Ovary (tissue), 9 donors: ENCODE results near the gene ZNF296. TPM values are rescaled to one million over a fixed set of nuclear protein-coding genes. Genes with fewer than 3 reads are reported as not detected.

Experiments used
- DNase-seq, 5 donors: peaks; one replicate each; pipeline ENCODE4 v3.0.0-alpha.2; 2019 to 2020
- H3K27ac ChIP-seq, 2 donors: fragments of 200-600 bp; one replicate each; pipeline versions ENCODE4 v1.5.1 to v1.8.0; 2019 to 2022
- H3K27me3 ChIP-seq: fragments of 200-600 bp; one replicate; pipeline ENCODE4 v1.8.0; 2022
- H3K36me3 ChIP-seq: fragments of 200-600 bp; sonication (generic); one replicate; pipeline ENCODE4 v1.5.1; 2019
- H3K4me1 ChIP-seq: one replicate; pipeline ENCODE4 v1.8.1; 2013; ENCODE audit warnings: mild to moderate bottlenecking, moderate library complexity; ENCODE audit not compliant: insufficient read depth
- H3K4me3 ChIP-seq: fragments of 200-600 bp; sonication (generic); one replicate; pipeline ENCODE4 v1.5.1; 2017
- H3K9me3 ChIP-seq, 2 donors: fragments of 200-600 bp in 1 of 2; sonication (generic) in 1 of 2; one replicate each; pipeline versions ENCODE4 v1.5.1 to v1.8.1; 2013 to 2019; ENCODE audit warnings: mild to moderate bottlenecking in 1 of 2, moderate library complexity in 1 of 2
- EP300 ChIP-seq: sonication (generic); formaldehyde crosslinking; IDR thresholded peaks from one replicate; pipeline ENCODE4 v1.6.1; 2017; ENCODE audit warnings: antibody characterized with exemption
- POLR2A ChIP-seq: fragments of 450-650 bp; IDR thresholded peaks from one replicate; pipeline ENCODE4 v1.6.1; 2017; ENCODE audit warnings: antibody characterized with exemption, mild to moderate bottlenecking, moderate library complexity
- WGBS, 3 donors: extraction: QIAGEN DNeasy Blood & Tissue Kit in 1 of 3; methylation state at CpG; one replicate each; pipeline versions ENCODE4 v1.1.5 to v1.1.7; 2013 to 2017; 5-methylcytosine and 5-hydroxymethylcytosine counted together
- intact Hi-C, 4 donors: fragments of 100-400 bp; cut with DNase I; formaldehyde crosslinking; loops; one replicate each; pipeline versions ENCODE4 v1.11.0 to v1.15.1; 2022 to 2023
- polyA plus RNA-seq, 2 donors: library from polyadenylated mRNA; stranded (reverse); fragments of 200-250 nt in 1 of 2; fragments of 350-450 nt in 1 of 2; fragmentation: Illumina TruSeq in 1 of 2; extraction: RNeasy Lipid Tissue Mini Kit (QIAGEN cat#74804) in 1 of 2; gene quantifications; one replicate each; pipeline ENCODE4 v1.2.3, GENCODE V29; 2013 to 2014
- total RNA-seq, 7 donors: library from RNA; depleted of rRNA in 2 of 7; stranded (reverse); fragments of >200 nt in 2 of 7; fragmentation: NEBNext Ultra II Directional in 3 of 7; extraction: Animal tissue kit (Norgen Biotek cat#: 25700) in 3 of 7; gene quantifications; one replicate each; pipeline versions ENCODE4 v1.1.0 to v1.2.4, GENCODE V29; 2016 to 2023
- TF ChIP-seq, protein P1 (sequence below), 3 donors: fragments of 450-650 bp in 2 of 3; fragments of 200-600 bp in 1 of 3; IDR thresholded peaks; one replicate each; pipeline versions ENCODE4 v1.5.1 to v1.8.0; 2016 to 2022; ENCODE audit warnings: antibody characterized with exemption in 3 of 3, mild to moderate bottlenecking in 1 of 3
- donor health status: DM: no; HTN: no; CAD: no; lungs with moderate emphysema.
- donor health status: DM: no; HTN: no; CAD: no.
- donor health status: Bipolar disorder and iron deficiency.
- donor health status: DM: yes; HTN: yes; CAD: no.
- donor health status: DM: no; HTN: no; CAD: no.
- donor health status: DM: yes; HTN: yes; CAD: no.

Gene ZNF296
- total and polyA plus RNA-seq, 9 donors, result 0.24 to 2.4 (median 0.41) TPM; not detected in 1

DNA sequence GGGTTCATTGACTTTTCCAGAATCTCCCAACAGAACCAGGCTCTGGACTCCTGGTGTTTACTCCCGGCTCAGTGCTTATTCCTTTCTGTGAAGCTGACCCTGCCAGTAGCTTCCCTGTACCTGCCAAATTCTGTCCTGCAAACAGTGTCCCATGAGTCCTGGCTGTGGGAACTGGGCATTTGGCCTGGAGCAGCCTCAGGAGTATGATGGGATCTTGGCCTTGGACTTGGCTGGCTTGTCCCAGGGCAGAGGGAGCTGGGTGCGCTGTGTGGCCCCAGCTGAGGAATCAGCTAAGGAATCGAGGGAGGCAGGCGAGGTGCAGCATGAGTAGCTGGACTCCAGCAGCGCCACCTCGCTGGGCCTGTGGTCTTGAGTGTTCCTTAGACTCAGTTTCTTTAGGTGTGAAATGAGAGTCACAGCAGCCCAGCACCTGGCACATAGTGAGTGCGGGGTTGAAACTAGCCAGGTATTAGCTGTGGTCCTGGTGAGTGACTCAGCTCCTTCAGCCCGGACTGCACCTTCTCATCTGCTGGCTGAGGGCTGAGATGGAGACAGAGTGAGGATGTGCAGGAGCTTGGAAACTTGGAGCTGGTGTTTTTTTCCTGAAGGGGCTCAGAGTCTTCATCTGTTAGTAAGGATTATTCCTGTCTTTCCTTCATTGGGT is 27.1 kb downstream of the ZNF296 start:
- H3K27ac ChIP-seq, result no peak overlapping the region
- H3K36me3 ChIP-seq, result no peaks in the 10 kb centered on the region
- intact Hi-C loops, result no loop called here

DNA sequence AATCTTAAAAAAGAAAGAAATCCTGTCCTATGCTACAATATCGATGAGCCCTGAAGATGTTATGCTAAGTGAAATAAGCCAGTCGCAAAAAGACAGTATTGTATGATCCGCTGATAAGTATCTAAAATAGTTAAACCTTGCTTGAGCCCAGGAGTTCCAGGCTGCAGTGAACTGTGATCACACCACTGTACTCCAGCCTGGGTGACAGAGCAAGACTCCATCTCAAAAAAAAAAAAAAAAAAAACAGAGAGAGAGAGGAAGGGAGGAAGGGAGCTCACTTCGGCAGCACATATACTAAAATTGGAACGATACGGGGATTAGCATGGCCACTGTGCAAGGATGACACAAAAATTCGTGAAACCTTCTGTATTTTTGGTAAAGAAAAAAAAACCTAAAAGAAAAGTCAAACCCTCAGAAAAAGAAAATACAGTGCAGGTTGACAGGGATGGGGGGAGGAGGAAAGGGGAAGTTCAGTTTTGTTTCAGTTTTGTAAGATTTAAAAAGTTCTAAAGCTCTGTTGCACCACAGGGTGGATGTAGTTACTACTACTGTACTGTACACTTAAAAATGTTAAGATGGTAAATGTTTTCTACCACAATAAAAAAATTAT is 29.0 kb downstream of the ZNF296 start:
- whole genome bisulfite sequencing, 3 donors, result 75 to 77% (median 76%) methylated on average over 7 of the region's 7 CpGs
- no peak overlapping the region for H3K4me3 ChIP-seq
- H3K9me3 ChIP-seq, result no peaks in the 10 kb centered on the region
- no peak for DNase-seq
- intact Hi-C loops, result no loop called here
- no peak overlapping the region for H3K27ac ChIP-seq
- H3K36me3 ChIP-seq, result no peaks in the 10 kb centered on the region
- no peaks in the 10 kb centered on the region for H3K27me3 ChIP-seq
- TF ChIP-seq EP300, result no peak
- TF ChIP-seq POLR2A, result no peak
- TF ChIP-seq, protein P1, sequence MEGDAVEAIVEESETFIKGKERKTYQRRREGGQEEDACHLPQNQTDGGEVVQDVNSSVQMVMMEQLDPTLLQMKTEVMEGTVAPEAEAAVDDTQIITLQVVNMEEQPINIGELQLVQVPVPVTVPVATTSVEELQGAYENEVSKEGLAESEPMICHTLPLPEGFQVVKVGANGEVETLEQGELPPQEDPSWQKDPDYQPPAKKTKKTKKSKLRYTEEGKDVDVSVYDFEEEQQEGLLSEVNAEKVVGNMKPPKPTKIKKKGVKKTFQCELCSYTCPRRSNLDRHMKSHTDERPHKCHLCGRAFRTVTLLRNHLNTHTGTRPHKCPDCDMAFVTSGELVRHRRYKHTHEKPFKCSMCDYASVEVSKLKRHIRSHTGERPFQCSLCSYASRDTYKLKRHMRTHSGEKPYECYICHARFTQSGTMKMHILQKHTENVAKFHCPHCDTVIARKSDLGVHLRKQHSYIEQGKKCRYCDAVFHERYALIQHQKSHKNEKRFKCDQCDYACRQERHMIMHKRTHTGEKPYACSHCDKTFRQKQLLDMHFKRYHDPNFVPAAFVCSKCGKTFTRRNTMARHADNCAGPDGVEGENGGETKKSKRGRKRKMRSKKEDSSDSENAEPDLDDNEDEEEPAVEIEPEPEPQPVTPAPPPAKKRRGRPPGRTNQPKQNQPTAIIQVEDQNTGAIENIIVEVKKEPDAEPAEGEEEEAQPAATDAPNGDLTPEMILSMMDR (IDR thresholded peaks at IDR 0.05), result no peak
- no peaks in the 10 kb centered on the region for H3K4me1 ChIP-seq

More for the DNA sequence above, 27.1 kb downstream of the ZNF296 start:
- Histone ChIP-seq H3K9me3 (no peaks in the 10 kb centered on the region), H3K4me1 (no peaks in the 10 kb centered on the region), H3K4me3 (no peak overlapping the region), H3K27me3 (no peaks in the 10 kb centered on the region)
- no peak for DNase-seq
- WGBS, 3 donors, result 74 to 82% (median 80%) methylated on average over 8 of the region's 8 CpGs
- TF ChIP-seq, protein P1 (IDR thresholded peaks at IDR 0.05), result no peak
- TF ChIP-seq EP300, result no peak
- no peak for TF ChIP-seq POLR2A

DNA sequence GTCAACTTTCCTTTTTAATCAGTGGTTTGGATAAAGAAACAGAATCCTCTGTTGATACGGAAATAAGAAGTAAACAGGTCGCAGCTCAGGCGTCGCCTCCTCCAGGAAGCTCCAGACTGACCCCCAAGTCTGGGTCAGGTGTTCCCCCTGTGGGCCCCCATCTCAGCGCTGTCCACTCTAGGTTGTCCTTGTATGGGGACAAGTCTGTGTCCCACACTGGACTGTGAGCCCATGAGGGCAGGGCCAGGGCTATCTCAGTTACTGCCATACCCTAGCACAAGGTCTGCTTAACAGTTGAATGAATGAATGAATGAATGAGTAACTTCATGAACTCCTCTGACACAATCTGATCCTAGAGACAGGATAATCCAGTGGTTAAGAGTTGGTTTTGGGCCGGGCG is 29.9 kb downstream of the ZNF296 start:
- no peaks in the 10 kb centered on the region for H3K4me1 ChIP-seq
- H3K27me3 ChIP-seq, result no peaks in the 10 kb centered on the region
- H3K4me3 ChIP-seq, result no peak overlapping the region
- H3K9me3 ChIP-seq, result no peaks in the 10 kb centered on the region
- TF ChIP-seq, protein P1 (IDR thresholded peaks at IDR 0.05), result no peak
- no peak for TF ChIP-seq POLR2A
- TF ChIP-seq EP300, result no peak
- no peak for DNase-seq
- no peak overlapping the region for H3K27ac ChIP-seq
- intact Hi-C loops, result no loop called here
- 83 to 90% (median 86%) methylated on average over 7 of the region's 7 CpGs for WGBS, 3 donors
- no peaks in the 10 kb centered on the region for H3K36me3 ChIP-seq

DNA sequence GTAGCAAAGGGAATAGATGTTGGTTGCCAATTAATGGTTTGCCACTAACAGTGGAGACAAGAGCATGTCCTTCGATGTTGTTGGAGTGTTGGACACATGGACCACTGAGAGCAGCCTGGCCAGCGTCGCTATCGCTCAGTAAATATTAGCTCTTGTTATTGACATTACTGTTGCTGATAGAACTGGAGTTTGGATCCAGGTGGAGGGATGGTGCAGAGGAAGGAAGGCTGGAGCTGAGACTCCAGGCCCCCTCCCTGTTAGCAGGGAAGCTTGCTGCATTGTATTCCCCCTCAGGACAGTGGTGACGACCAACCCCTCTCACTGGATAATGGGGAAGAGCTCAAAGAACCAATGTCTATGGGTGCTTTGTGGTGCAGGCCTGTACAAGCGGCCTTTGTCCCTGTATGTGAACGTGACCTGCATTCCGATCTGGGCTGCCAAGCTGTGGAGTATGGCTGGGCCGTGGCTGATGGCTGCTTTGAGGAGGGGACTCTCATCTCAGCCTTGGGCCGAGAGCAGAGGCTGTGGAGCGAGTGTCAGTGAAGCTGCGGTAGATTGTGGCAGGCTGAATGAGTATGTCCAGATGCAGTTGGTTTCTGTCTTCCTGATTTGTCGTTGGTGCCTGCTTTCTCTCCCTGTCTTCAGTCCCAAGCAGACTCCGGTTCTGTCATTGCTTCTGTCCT is 30.5 kb downstream of the ZNF296 start:
- Histone ChIP-seq H3K4me3 (no peak overlapping the region), H3K36me3 (no peaks in the 10 kb centered on the region), H3K9me3 (no peaks in the 10 kb centered on the region), H3K27me3 (no peaks in the 10 kb centered on the region), H3K27ac (no peak overlapping the region), H3K4me1 (no peaks in the 10 kb centered on the region)
- no peak for DNase-seq
- TF ChIP-seq POLR2A (no peak), EP300 (no peak)
- TF ChIP-seq, protein P1 (IDR thresholded peaks at IDR 0.05), result no peak
- WGBS, 3 donors, result 61 to 71% (median 66%) methylated on average over 14 of the region's 14 CpGs
- intact Hi-C loops, result no loop called here
